ENCODE results near the gene SYTL3.

SYTL3 gene

DNA sequence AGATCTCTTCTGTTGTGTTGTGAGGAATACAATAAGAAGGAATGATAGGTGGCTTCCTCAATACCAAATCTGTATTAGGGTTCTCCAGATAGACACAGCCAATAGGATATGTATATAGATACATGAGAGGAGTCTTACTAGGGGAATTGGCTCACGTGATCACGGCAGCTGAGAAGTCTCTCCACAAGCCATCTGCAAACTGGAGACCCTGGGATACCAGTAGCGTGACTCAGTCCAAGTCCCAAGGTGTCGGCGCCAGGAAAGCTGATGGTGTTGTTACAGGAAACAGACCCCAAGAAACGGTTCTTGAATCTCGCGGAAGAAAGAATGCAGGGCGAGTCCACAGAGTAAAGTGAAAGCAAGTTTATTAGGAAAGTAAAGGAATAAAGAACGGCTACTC, 61.4 kb downstream of the SYTL3 start:
- H3K4me3 ChIP-seq (replicated peaks in 1 of 2; ENCODE audit: low read depth in 2 of 2, low read length in 2 of 2): peak overlapping the region; percentile 3 to 11
- TF ChIP-seq, protein P1, sequence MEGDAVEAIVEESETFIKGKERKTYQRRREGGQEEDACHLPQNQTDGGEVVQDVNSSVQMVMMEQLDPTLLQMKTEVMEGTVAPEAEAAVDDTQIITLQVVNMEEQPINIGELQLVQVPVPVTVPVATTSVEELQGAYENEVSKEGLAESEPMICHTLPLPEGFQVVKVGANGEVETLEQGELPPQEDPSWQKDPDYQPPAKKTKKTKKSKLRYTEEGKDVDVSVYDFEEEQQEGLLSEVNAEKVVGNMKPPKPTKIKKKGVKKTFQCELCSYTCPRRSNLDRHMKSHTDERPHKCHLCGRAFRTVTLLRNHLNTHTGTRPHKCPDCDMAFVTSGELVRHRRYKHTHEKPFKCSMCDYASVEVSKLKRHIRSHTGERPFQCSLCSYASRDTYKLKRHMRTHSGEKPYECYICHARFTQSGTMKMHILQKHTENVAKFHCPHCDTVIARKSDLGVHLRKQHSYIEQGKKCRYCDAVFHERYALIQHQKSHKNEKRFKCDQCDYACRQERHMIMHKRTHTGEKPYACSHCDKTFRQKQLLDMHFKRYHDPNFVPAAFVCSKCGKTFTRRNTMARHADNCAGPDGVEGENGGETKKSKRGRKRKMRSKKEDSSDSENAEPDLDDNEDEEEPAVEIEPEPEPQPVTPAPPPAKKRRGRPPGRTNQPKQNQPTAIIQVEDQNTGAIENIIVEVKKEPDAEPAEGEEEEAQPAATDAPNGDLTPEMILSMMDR (IDR thresholded peaks at IDR 0.05; ENCODE audit: low read depth, low read length): no peak
- DNase-seq (ENCODE audit: low read depth in 2 of 2): peak; percentile 61 to 74

DNA sequence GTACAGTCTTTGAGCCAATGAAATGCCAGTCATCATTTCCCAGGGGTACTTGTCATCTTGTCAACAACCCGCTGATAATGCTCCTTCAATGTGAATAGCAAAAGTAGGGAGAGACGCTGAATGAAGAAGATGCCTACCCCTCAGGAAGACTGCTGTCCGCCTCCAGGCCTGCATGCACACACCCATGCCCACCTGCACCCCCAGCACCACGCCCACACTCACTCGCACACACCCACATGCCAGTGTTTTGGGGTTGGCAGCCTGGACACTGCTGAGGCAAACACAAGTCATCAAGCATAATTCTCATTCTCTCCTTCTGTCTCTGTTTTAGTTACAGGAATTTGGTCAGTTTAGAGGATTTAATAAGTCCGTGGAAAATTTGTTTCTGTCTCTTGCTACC, 63.6 kb downstream of the SYTL3 start:
- TF ChIP-seq, protein P1 (IDR thresholded peaks at IDR 0.05; ENCODE audit: low read depth, low read length): no peak
- no peak overlapping the region for H3K4me3 ChIP-seq (replicated peaks in 1 of 2; ENCODE audit: low read depth in 2 of 2, low read length in 2 of 2)
- no peak for DNase-seq (ENCODE audit: low read depth in 2 of 2)

DNA sequence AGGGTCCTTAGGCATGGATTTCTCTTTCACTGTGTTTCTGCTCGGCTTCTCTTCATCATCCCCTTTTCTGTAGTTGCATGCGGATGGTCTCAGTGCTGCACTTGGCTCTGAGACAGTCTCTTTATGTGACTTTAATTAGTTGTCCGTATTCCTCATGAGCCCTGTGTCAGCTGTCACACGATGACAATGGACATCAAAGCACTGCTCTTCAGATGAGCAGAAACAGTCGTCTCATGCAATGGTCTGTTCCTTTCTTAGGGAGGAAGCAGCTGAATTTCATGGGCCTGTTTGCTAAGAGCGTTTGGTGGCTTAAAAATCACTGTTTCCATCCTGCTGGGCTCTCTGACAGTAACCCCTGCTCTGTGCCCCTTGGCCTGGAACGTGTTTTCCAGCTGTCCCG, 64.9 kb downstream of the SYTL3 start:
- H3K4me3 ChIP-seq (replicated peaks in 1 of 2; ENCODE audit: low read depth in 2 of 2, low read length in 2 of 2): no peak overlapping the region
- TF ChIP-seq, protein P1 (IDR thresholded peaks at IDR 0.05; ENCODE audit: low read depth, low read length): no peak
- no peak for DNase-seq (ENCODE audit: low read depth in 2 of 2)

DNA sequence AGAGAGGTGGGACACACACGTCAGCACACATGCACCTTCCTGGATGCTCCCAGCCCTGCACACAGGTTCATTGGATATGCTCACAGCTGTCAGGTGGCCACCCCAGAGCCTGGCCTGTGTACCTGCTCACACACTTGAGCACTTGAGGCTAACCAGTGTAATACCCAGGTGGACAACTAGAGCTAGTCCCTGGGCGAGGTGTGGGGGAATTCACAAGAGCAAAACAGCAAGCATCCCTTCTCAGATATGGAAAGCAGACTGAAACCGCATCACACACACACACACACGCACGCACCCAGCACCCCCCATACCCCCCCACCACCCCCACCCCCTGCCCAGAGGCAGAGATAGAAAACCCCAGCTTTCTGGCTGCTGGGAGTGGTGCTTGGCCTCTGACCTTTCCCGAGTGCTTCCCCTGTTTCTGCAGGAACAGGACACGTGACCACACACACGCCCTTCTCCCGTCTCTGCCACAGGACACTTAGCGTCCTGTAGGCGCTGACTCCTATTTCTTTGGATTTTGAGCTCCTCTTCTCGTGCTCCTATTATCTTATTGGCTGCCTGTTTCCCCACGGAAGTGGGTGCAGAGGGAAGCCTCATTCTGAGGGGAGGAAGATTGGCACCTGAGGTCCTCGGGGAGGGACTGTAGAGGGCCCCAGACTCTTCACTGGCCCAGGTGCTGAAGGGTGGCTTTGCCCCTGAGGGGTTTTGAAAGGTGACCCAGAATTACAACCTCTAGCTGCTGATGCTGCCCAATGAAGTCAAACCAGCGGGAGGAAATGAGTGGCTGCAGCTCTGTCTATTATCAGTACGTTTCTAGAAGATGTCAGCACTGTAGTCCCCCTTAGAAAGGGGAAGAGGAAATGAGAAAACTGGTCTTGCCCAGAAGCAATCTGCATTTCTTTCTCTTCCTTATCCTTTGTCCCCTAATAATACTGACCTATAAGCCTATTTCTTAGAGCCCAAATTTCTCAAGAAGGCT, 65.8 kb downstream of the SYTL3 start:
- DNase-seq (ENCODE audit: low read depth in 2 of 2): no peak
- no peak overlapping the region for H3K4me3 ChIP-seq (replicated peaks in 1 of 2; ENCODE audit: low read depth in 2 of 2, low read length in 2 of 2)
- TF ChIP-seq, protein P1 (IDR thresholded peaks at IDR 0.05; ENCODE audit: low read depth, low read length): no peak

DNA sequence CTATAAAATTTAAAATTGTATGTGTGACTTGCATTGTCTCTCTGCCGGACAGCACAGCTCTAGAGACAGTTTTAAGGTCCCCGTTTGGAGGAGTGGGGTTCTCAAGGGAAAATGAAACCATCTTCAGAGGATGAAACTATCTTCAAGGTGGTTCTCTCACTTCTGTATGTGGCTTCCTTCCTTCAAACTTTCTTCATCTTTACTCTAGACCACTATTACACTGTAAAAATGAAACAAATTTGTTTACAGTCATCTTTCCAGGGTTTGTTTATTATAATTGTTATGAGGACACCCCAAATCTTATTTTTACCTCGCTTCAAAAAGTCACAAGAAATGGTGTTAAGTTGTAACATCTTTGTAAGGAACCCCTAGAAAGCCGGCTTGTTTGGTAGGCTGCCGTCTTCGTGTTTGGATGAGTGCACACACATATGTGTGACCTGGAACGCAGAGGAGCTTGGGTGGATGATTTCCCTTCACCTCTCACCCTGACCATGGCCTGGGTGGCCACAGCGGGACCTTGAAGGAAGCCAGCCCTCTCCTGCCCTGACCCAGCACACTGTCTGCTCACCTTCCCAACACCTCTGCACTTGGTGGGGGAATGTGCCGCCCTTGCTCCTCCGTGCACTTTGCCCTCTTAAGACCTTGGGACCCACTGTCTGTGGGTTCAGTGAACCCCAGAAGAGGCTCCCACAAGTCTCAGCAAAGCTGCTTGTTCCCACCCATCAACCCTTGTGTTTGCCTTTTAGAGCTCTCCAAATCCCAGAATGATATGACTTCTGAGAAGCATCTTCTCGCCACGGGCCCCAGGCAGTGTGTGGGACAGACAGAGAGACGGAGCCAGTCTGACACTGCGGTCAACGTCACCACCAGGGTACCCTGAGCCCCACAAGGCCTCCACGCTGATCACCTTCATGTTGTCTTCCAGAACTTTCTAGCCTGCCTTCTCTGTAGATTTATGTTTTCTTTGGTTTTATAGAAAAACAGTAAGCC, 67.8 kb downstream of the SYTL3 start:
- TF ChIP-seq, protein P1 (IDR thresholded peaks at IDR 0.05; ENCODE audit: low read depth, low read length): no peak
- no peak overlapping the region for H3K4me3 ChIP-seq (replicated peaks in 1 of 2; ENCODE audit: low read depth in 2 of 2, low read length in 2 of 2)
- no peak for DNase-seq (ENCODE audit: low read depth in 2 of 2)

DNA sequence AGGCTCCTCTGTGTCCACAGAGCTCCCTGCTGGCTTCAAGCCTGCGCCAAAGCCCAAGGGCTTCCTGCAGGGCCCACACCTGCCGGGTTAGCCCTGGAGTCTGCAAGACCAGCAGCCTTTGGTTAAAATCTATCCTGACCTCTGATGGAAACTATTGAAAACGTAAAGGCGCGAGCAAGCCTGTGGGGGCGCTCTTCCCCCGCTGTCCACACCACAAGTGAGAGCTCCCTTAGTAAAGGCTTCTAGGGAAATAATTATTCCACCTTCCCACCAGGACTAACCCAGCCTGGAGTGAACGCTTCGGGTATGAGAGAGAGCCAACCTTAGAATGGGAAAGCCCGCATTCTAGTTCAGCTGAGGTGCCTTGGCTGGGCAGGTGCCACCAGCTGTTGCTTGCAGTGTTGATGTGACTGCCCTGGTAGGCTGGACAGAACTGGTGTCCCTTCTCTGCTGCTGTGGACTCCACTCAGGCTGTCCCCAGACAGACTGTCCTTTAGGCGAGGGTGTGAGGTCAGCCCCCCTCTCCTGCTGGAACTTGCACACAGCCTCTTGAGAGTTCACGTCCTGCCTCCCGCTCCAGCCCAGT, 68.7 kb downstream of the SYTL3 start:
- H3K4me3 ChIP-seq (replicated peaks in 1 of 2; ENCODE audit: low read depth in 2 of 2, low read length in 2 of 2): no peak overlapping the region
- DNase-seq (ENCODE audit: low read depth in 2 of 2): peak; percentile 38 to 48
- TF ChIP-seq, protein P1 (IDR thresholded peaks at IDR 0.05; ENCODE audit: low read depth, low read length): peak; percentile 71
